Endothelial cell of umbilical vein (primary cell): Measurements from ENCODE around the gene ZNF324. TPM values are rescaled to one million over a fixed set of nuclear protein-coding genes. Genes with fewer than 3 reads are reported as not detected.

Experiments used
- Bru-seq: library from RNA; stranded (reverse); fragments of 400-500 nt; gene quantifications from one replicate; lab custom pipeline; 2021; lab: Mats Ljungman, UMichigan
- BruChase-seq, 2 experiments: library from RNA; stranded (reverse); fragments of 400-500 nt; gene quantifications; one replicate each; lab custom pipeline; 2021; lab: Mats Ljungman, UMichigan
- BruUV-seq: library from RNA; stranded (reverse); fragments of 400-500 nt; replicated peaks from 2 replicates; lab custom pipeline; 2021; lab: Mats Ljungman, UMichigan
- CTCF ChIA-PET: fragments of 300-600, 350-600 bp; sonication (Branson Sonifier 250); formaldehyde crosslinking; loops from one replicate; lab custom pipeline; 2021; ENCODE audit warnings: antibody characterized with exemption, inconsistent platforms; lab: Charles Lee
- POLR2A ChIA-PET: fragments of 300-600, 350-600 bp; sonication (Branson Sonifier 250); formaldehyde crosslinking; loops from one replicate; lab custom pipeline; 2021; ENCODE audit warnings: antibody characterized with exemption, inconsistent platforms; lab: Charles Lee
- DNase-seq: peaks from one replicate; pipeline ENCODE4 v3.0.0-alpha.2; 2011; ENCODE audit warnings: low read depth, low spot score
- FAIRE-seq: peaks from 2 replicates; lab custom pipeline; 2011; peaks lifted over from hg19 to GRCh38; lab: Jason Lieb, UNC
- H2AFZ ChIP-seq: 2 replicates; pipeline ENCODE4 v1.6.0; 2012; ENCODE audit warnings: low read depth, low read length, control low read depth, inconsistent platforms
- H3K27ac ChIP-seq: 2 replicates; pipeline ENCODE4 v1.5.1; 2011; ENCODE audit warnings: low read depth, mild to moderate bottlenecking, control low read depth, low read length, moderate library complexity; ENCODE audit not compliant: insufficient read depth
- H3K27me3 ChIP-seq, 2 experiments: 2 replicates each; pipeline versions ENCODE4 v1.6.0 to v1.6.1; 2011; ENCODE audit warnings: low read length in 2 of 2, mixed read lengths in 1 of 2; ENCODE audit not compliant: control insufficient read depth in 2 of 2, insufficient read depth in 2 of 2
- H3K36me3 ChIP-seq, 2 experiments: 2 replicates in 1 of 2; 3 replicates in 1 of 2; pipeline ENCODE4 v1.5.1; 2011; ENCODE audit warnings: low read length in 2 of 2, mild to moderate bottlenecking in 1 of 2, moderate library complexity in 1 of 2; ENCODE audit not compliant: control insufficient read depth in 2 of 2, insufficient read depth in 2 of 2; ENCODE audit errors: extremely low read depth in 1 of 2
- H3K4me1 ChIP-seq: 3 replicates; pipeline ENCODE4 v1.5.1; 2011; ENCODE audit warnings: mild to moderate bottlenecking, low read length; ENCODE audit not compliant: control insufficient read depth, insufficient read depth; ENCODE audit errors: extremely low read depth
- H3K4me2 ChIP-seq: 2 replicates; pipeline ENCODE4 v1.6.1; 2011; ENCODE audit warnings: low read length, control low read depth, mixed read lengths; ENCODE audit not compliant: insufficient read depth
- H3K4me3 ChIP-seq, 3 experiments: fragments of 200-600 bp in 1 of 3; sonication (generic), shearing (Covaris generic) in 1 of 3; replicated peaks in 1 of 3; 2 replicates each; pipeline ENCODE4 v1.5.1; 2011 to 2016; ENCODE audit warnings: control low read depth in 3 of 3, low read length in 3 of 3, mild to moderate bottlenecking in 2 of 3, inconsistent platforms in 1 of 3, low read depth in 1 of 3, moderate library complexity in 1 of 3; ENCODE audit not compliant: insufficient read depth in 1 of 3
- H3K79me2 ChIP-seq: 2 replicates; pipeline ENCODE4 v1.6.0; 2012; ENCODE audit warnings: low read length, inconsistent platforms; ENCODE audit not compliant: control insufficient read depth, insufficient read depth
- H3K9ac ChIP-seq: replicated peaks from 2 replicates; pipeline ENCODE3; 2011; ENCODE audit warnings: low read length, control low read depth; ENCODE audit not compliant: insufficient read depth; ENCODE audit errors: extremely low read depth
- H3K9me1 ChIP-seq: replicated peaks from 3 replicates; pipeline ENCODE4 v1.6.0; 2011; ENCODE audit warnings: mild to moderate bottlenecking, low read length; ENCODE audit not compliant: control insufficient read depth, insufficient read depth; ENCODE audit errors: extremely low read depth
- H3K9me3 ChIP-seq: replicated peaks from 2 replicates; pipeline ENCODE4 v1.5.1; 2012; ENCODE audit warnings: low read length, inconsistent platforms; ENCODE audit not compliant: control insufficient read depth, insufficient read depth
- H4K20me1 ChIP-seq: replicated peaks from 2 replicates; pipeline ENCODE3; 2011; ENCODE audit warnings: mild to moderate bottlenecking, low read length; ENCODE audit not compliant: control insufficient read depth, insufficient read depth; ENCODE audit errors: extremely low read depth
- EZH2 ChIP-seq: IDR thresholded peaks from 2 replicates; pipeline ENCODE4 v1.6.1; 2012; ENCODE audit warnings: borderline replicate concordance, low read depth, mild to moderate bottlenecking, moderate library complexity, low read length, inconsistent platforms; ENCODE audit not compliant: severe bottlenecking
- FOS ChIP-seq: IDR thresholded peaks from 2 replicates; pipeline ENCODE4 v1.6.1; 2011; ENCODE audit warnings: mild to moderate bottlenecking, low read length, moderate library complexity, borderline replicate concordance; ENCODE audit not compliant: insufficient read depth
- GATA2 ChIP-seq: IDR thresholded peaks from 2 replicates; pipeline ENCODE4 v1.7.0; 2011; ENCODE audit warnings: low read depth, mild to moderate bottlenecking, moderate library complexity, mixed read lengths, low read length; ENCODE audit not compliant: insufficient read length, insufficient read depth
- JUN ChIP-seq: IDR thresholded peaks from 2 replicates; pipeline ENCODE4 v1.6.1; 2011; ENCODE audit warnings: borderline replicate concordance, low read depth; ENCODE audit not compliant: insufficient read length, insufficient read depth
- MYC ChIP-seq: IDR thresholded peaks from one replicate; pipeline ENCODE4 v1.6.1; 2011; ENCODE audit warnings: mild to moderate bottlenecking, low read depth, low read length
- POLR2A ChIP-seq: IDR thresholded peaks from 2 replicates; pipeline ENCODE4 v1.6.1; 2012; ENCODE audit warnings: low read depth, mild to moderate bottlenecking, control low read depth, low read length
- POLR2AphosphoS5 ChIP-seq: IDR thresholded peaks from 2 replicates; pipeline ENCODE4 v1.6.1; 2012; ENCODE audit warnings: low read depth, mild to moderate bottlenecking, control low read depth, low read length, moderate library complexity; ENCODE audit not compliant: insufficient read depth
- dilution Hi-C: fragments of 300-500 bp; cut with MboI; formaldehyde crosslinking; loops from one replicate; pipeline ENCODE4 v1.15.0; 2019; ENCODE audit warnings: low sequenced_read_pairs; ENCODE audit not compliant: extremely low pct_ligation_motif_present
- intact Hi-C: fragments of 100-400 bp; cut with micrococcal nuclease; formaldehyde crosslinking; loops from one replicate; pipeline ENCODE4 v1.10.0; 2022
- long read RNA-seq: library from polyadenylated mRNA; stranded (forward); transcript quantifications from one replicate; pipeline ENCODE4 v2.0.0, GENCODE V29; 2021
- polyA minus RNA-seq, 3 experiments: library from RNA; depleted of rRNA, polyadenylated mRNA; stranded (reverse); fragments of >200 nt; gene quantifications; 1 replicate in 1 of 3; 2 replicates in 2 of 3; pipeline ENCODE4 v1.2.3, GENCODE V29; 2011
- polyA plus RNA-seq, 4 experiments: library from polyadenylated mRNA; depleted of rRNA in 3 of 4; stranded (reverse) in 3 of 4; unstranded in 1 of 4; fragments of >200 nt; gene quantifications; 2 replicates each; pipeline versions ENCODE4 v1.2.1 to v1.2.3, GENCODE V29; 2011 to 2012; ENCODE audit warnings: missing spikeins in 1 of 4
- total RNA-seq: library from RNA; stranded (reverse); gene quantifications from 2 replicates; pipeline ENCODE4 v1.2.3, GENCODE V29; 2021
- TF ChIP-seq, protein P1 (sequence below), 2 donors: IDR thresholded peaks; 1 replicate in 1 of 2; 2 replicates in 1 of 2; pipeline ENCODE4 v1.5.1; 2011; ENCODE audit warnings: low read length in 2 of 2, mild to moderate bottlenecking in 2 of 2, moderate library complexity in 2 of 2, control low read depth in 1 of 2, inconsistent platforms in 1 of 2, low read depth in 1 of 2; ENCODE audit not compliant: insufficient read depth in 1 of 2; ENCODE audit errors: extremely low read depth in 1 of 2
- TF ChIP-seq, protein P2 (sequence below): IDR thresholded peaks from 2 replicates; pipeline ENCODE4 v1.6.1; 2011; ENCODE audit not compliant: insufficient read depth, insufficient read length

The ZNF324 gene
- 7.1 and 8.7 TPM in 2 replicates for total RNA-seq
- 6.4 and 8.8 TPM in 2 replicates for polyA plus RNA-seq
- polyA plus RNA-seq (2011; cell fraction: cytosol; rRNA removed), result 4.1 and 4.4 TPM in 2 replicates
- polyA plus RNA-seq (2011; cell fraction: nucleus; rRNA removed), result 6.1 and 6.8 TPM in 2 replicates
- 3.6 and 4.7 TPM in 2 replicates for polyA plus RNA-seq (2012)
- polyA minus RNA-seq, result 10.0 and 13.7 TPM in 2 replicates
- 11.6 TPM for polyA minus RNA-seq (2011; cell fraction: cytosol; rRNA and poly(A)+ RNA removed)
- 8.5 and 8.6 TPM in 2 replicates for polyA minus RNA-seq (2011; cell fraction: nucleus; rRNA and poly(A)+ RNA removed)
- Bru-seq, nascent RNA, result percentile 45 among the genes with signal in this experiment
- percentile 60 among the genes with signal in this experiment for BruChase-seq, experiment 1, labeled RNA remaining after a 6-hour chase
- percentile 61 among the genes with signal in this experiment for BruChase-seq, experiment 2, labeled RNA remaining after a 2-hour chase
- long read RNA-seq, transcript ZNF324-201 (4 exons, 3,000 nt), result major isoform, 9 of 18 reads
- long read RNA-seq, partial matches to known transcripts, result 2 of 18 reads
- long read RNA-seq, other reads (novel, unspliced or antisense), result 7 of 18 reads

DNA sequence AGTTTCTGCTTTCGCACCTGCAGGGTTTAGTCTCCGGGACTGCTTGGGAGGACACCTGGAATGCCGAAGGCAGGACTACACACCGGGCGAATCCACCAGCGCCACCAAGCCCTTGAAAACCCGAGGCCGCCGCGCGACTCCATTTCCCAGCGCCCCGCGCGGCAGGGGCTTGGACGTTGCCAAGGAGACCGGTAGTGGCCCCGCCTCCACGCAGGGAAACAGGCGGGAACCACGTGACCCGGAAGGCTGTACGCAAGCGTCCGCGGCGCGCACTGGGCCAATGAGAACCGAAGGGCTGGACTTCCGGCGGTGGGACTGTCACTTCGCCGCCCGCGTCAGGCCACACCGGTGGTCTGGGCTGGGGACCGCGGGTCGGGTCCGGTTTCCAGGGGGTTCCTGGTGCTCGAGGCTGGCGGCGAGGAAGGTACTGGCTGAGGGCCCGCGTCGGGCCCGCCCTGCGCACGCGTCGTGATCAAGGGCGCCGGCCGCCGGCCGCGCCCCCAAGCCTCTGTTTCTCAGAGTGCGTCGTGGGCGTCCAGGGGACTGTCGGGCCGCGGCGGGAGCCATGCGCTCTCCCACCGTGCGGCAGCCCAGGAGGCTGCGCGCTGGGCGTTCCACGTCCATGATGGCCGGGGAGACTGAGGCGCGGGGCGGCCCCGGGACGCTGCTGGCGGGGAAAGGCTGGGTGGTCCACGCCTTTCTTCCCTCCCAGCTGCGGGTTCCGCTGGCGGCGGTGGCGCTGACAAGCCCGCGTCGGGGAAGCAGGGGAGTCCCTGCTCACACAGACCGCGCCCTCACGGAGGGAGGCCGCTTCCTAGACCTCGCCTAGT, at the start of gene ZNF324:
Gene ZNF324, plus strand, starts transcription at position 321 of the 830 bp plus-strand sequence. CDS start 2,106 bp downstream, outside the sequence.
- Histone ChIP-seq H3K79me2 (peaks cover 10% of the 10 kb centered on the region), H3K9ac (peak within 1 kb of the TSS; percentile 63), H4K20me1 (no peaks in the 10 kb centered on the region), H3K27ac (peak within 1 kb of the TSS; percentile 45), H3K36me3 (peaks cover 4 to 13% of the 10 kb centered on the region in 2 experiments), H3K27me3 (no peaks in the 10 kb centered on the region), H3K4me2 (peak within 1 kb of the TSS; percentile 73), H3K9me3 (no peaks in the 10 kb centered on the region), H3K4me1 (peaks cover 3% of the 10 kb centered on the region), H2AFZ (peak within 1 kb of the TSS; percentile 90), H3K9me1 (no peaks in the 10 kb centered on the region), H3K4me3 (peak within 1 kb of the TSS; percentile 62 to 76 (median 72))
- peak; percentile 96 for DNase-seq
- intact Hi-C loops (loop anchor here (1.0 to 2.0 kb wide), 4 partner anchors 8 to 238 kb away; partner anchors contain the start of genes ZNF324B, ZNF544 and ZNF837), dilution Hi-C loops (no loop called here)
- CTCF ChIA-PET, result no interaction called here
- TSS peak; percentile 69 for BruUV-seq
- FAIRE-seq, result peak; percentile 99
- POLR2A ChIA-PET, result no interaction called here
- TF ChIP-seq EZH2 (no peak), POLR2AphosphoS5 (peak; percentile 86), GATA2 (no peak), MYC (no peak), JUN (no peak), FOS (no peak), POLR2A (peak; percentile 76)
- TF ChIP-seq, protein P1, sequence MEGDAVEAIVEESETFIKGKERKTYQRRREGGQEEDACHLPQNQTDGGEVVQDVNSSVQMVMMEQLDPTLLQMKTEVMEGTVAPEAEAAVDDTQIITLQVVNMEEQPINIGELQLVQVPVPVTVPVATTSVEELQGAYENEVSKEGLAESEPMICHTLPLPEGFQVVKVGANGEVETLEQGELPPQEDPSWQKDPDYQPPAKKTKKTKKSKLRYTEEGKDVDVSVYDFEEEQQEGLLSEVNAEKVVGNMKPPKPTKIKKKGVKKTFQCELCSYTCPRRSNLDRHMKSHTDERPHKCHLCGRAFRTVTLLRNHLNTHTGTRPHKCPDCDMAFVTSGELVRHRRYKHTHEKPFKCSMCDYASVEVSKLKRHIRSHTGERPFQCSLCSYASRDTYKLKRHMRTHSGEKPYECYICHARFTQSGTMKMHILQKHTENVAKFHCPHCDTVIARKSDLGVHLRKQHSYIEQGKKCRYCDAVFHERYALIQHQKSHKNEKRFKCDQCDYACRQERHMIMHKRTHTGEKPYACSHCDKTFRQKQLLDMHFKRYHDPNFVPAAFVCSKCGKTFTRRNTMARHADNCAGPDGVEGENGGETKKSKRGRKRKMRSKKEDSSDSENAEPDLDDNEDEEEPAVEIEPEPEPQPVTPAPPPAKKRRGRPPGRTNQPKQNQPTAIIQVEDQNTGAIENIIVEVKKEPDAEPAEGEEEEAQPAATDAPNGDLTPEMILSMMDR (IDR thresholded peaks at IDR 0.05; ENCODE audit: extremely low read depth in 1 of 2, insufficient read depth in 1 of 2, low read depth in 1 of 2, low read length in 2 of 2), result no peak
- TF ChIP-seq, protein P2, sequence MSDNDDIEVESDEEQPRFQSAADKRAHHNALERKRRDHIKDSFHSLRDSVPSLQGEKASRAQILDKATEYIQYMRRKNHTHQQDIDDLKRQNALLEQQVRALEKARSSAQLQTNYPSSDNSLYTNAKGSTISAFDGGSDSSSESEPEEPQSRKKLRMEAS, result peak; percentile 90
